Smooth muscle cell (in vitro differentiated cells): Measurements from ENCODE around the gene MYO1E. TPM values are rescaled to one million over a fixed set of nuclear protein-coding genes. Genes with fewer than 3 reads are reported as not detected.

Source experiments
- DNase-seq: peaks from one replicate; lab custom pipeline; 2025; ENCODE audit not compliant: unreplicated experiment; lab: John Stamatoyannopoulos, UW
- H2AFZ ChIP-seq: fragments of 200-600 bp; sonication (generic); 2 replicates; pipeline ENCODE4 v1.6.0; 2016; ENCODE audit warnings: antibody characterized with exemption, low read depth, mild to moderate bottlenecking
- H3F3A ChIP-seq: fragments of 200-600 bp; sonication (generic); 2 replicates; pipeline ENCODE4 v1.6.0; 2017; ENCODE audit warnings: antibody characterized with exemption, low read depth
- H3K27ac ChIP-seq: fragments of 200-600 bp; sonication (generic); 2 replicates; pipeline ENCODE4 v1.5.1; 2016; ENCODE audit warnings: low read depth, mild to moderate bottlenecking
- H3K27me3 ChIP-seq: fragments of 200-600 bp; sonication (generic); 2 replicates; pipeline ENCODE4 v1.6.1; 2016; ENCODE audit warnings: low read depth, mild to moderate bottlenecking
- H3K36me3 ChIP-seq: fragments of 200-600 bp; sonication (generic); 2 replicates; pipeline ENCODE4 v1.5.1; 2016; ENCODE audit warnings: low read depth
- H3K4me1 ChIP-seq: fragments of 200-600 bp; sonication (generic); 2 replicates; pipeline ENCODE4 v1.5.1; 2016; ENCODE audit warnings: low read depth
- H3K4me2 ChIP-seq: fragments of 200-600 bp; sonication (generic); 2 replicates; pipeline ENCODE4 v1.6.0; 2016; ENCODE audit warnings: mild to moderate bottlenecking
- H3K4me3 ChIP-seq: fragments of 200-600 bp; sonication (generic); 2 replicates; pipeline ENCODE4 v1.5.1; 2016; ENCODE audit warnings: mild to moderate bottlenecking
- H3K79me2 ChIP-seq: fragments of 200-600 bp; sonication (generic); 2 replicates; pipeline ENCODE4 v1.6.0; 2016; ENCODE audit warnings: low read depth, mild to moderate bottlenecking
- H3K9ac ChIP-seq: fragments of 200-600 bp; sonication (generic); 2 replicates; pipeline ENCODE4 v1.6.0; 2016; ENCODE audit warnings: low read depth
- H3K9me3 ChIP-seq: fragments of 200-600 bp; sonication (generic); replicated peaks from 2 replicates; pipeline ENCODE4 v1.5.1; 2016; ENCODE audit warnings: low read depth
- H4K20me1 ChIP-seq: fragments of 200-600 bp; sonication (generic); 2 replicates; pipeline ENCODE4 v1.6.0; 2016; ENCODE audit warnings: low read depth
- WGBS: methylation state at CpG from one replicate; pipeline ENCODE4 v1.1.7; 2016; ENCODE audit warnings: low lambda C conversion rate; 5-methylcytosine and 5-hydroxymethylcytosine counted together
- polyA plus RNA-seq: library from polyadenylated mRNA; unstranded; fragments of >200 nt; fragmentation: Nextera tagmentation; extraction: Ambion mirVana; gene quantifications from 2 replicates; pipeline ENCODE4 v1.2.1, GENCODE V29; 2016
- total RNA-seq: library from RNA; depleted of rRNA; stranded (reverse); fragments of >200 nt; gene quantifications from 2 replicates; pipeline ENCODE4 v1.2.3, GENCODE V29; 2014
- TF ChIP-seq, protein P1 (sequence below): fragments of 200-600 bp; sonication (generic); IDR thresholded peaks from 2 replicates; pipeline ENCODE4 v1.5.1; 2017; ENCODE audit warnings: borderline replicate concordance, mild to moderate bottlenecking, antibody characterized with exemption; ENCODE audit not compliant: insufficient read depth, poor library complexity, severe bottlenecking

The MYO1E gene
- total and polyA plus RNA-seq, 2 experiments from 2014 or later, result 50.0 to 54.5 TPM

DNA sequence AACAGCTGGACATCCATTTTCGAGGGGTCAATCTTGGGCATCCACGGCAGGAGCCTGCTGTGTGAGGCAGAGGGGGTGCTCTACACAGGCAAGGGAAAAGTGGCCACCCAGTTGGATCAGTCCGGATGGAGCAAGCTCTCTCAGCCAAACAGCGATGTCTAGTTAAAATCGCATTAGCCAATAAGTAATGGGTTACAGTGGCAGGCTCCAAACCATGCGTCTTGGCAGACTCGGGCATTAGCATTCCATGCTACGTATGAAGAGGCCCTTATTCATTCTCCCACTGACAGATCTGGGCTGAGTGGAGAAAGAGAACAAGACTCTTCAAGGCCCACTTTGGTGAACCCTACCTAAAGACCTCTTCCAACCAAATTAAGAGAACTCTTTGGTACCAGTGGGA is 218.4 kb downstream of the MYO1E start:
- H3K36me3 ChIP-seq, result peaks cover 31% of the 10 kb centered on the region
- TF ChIP-seq, protein P1, sequence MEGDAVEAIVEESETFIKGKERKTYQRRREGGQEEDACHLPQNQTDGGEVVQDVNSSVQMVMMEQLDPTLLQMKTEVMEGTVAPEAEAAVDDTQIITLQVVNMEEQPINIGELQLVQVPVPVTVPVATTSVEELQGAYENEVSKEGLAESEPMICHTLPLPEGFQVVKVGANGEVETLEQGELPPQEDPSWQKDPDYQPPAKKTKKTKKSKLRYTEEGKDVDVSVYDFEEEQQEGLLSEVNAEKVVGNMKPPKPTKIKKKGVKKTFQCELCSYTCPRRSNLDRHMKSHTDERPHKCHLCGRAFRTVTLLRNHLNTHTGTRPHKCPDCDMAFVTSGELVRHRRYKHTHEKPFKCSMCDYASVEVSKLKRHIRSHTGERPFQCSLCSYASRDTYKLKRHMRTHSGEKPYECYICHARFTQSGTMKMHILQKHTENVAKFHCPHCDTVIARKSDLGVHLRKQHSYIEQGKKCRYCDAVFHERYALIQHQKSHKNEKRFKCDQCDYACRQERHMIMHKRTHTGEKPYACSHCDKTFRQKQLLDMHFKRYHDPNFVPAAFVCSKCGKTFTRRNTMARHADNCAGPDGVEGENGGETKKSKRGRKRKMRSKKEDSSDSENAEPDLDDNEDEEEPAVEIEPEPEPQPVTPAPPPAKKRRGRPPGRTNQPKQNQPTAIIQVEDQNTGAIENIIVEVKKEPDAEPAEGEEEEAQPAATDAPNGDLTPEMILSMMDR, result no peak

DNA sequence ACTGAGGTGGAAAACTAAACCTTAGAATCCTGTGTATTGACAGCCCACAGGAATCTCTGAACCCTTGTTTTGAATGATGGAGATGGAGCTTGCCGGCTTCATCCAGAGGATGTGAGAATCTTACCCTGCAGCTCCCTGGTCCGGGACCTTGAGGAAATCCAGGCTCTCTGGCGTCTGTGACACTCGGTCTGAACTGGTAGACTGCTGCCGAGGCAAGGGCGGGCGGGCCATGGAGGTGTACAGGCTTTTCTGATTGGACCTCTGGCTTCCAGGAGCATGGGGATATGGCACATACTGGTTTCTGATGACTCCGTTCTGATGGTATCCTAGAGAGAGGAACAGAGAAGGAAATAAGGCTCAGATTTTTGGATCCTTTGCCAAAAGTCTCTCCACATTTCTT is 219.2 kb downstream of the MYO1E start:
- no peak for DNase-seq
- H3K36me3 ChIP-seq, result peaks cover 31% of the 10 kb centered on the region
- H4K20me1 ChIP-seq, result no peaks in the 10 kb centered on the region
- no peaks in the 10 kb centered on the region for H3K79me2 ChIP-seq
- H3F3A ChIP-seq, result no peaks in the 10 kb centered on the region
- no peaks in the 10 kb centered on the region for H3K27me3 ChIP-seq
- no peak overlapping the region for H3K27ac ChIP-seq
- no peak overlapping the region for H2AFZ ChIP-seq
- whole genome bisulfite sequencing, result 93% methylated on average over 8 of the region's 8 CpGs
- H3K4me2 ChIP-seq, result no peak overlapping the region
- H3K4me3 ChIP-seq, result no peak overlapping the region
- no peak overlapping the region for H3K9ac ChIP-seq
- H3K4me1 ChIP-seq, result no peaks in the 10 kb centered on the region
- TF ChIP-seq, protein P1, result no peak
- no peaks in the 10 kb centered on the region for H3K9me3 ChIP-seq

More for the DNA sequence above, 218.4 kb downstream of the MYO1E start:
- Histone ChIP-seq H3K27me3 (no peaks in the 10 kb centered on the region), H3F3A (no peaks in the 10 kb centered on the region), H4K20me1 (no peaks in the 10 kb centered on the region), H3K4me2 (no peak overlapping the region), H3K79me2 (no peaks in the 10 kb centered on the region), H2AFZ (no peak overlapping the region), H3K4me1 (no peaks in the 10 kb centered on the region), H3K9ac (no peak overlapping the region), H3K9me3 (no peaks in the 10 kb centered on the region), H3K4me3 (no peak overlapping the region), H3K27ac (no peak overlapping the region)
- WGBS, result 97% methylated on average over 8 of the region's 8 CpGs
- DNase-seq, result no peak

DNA sequence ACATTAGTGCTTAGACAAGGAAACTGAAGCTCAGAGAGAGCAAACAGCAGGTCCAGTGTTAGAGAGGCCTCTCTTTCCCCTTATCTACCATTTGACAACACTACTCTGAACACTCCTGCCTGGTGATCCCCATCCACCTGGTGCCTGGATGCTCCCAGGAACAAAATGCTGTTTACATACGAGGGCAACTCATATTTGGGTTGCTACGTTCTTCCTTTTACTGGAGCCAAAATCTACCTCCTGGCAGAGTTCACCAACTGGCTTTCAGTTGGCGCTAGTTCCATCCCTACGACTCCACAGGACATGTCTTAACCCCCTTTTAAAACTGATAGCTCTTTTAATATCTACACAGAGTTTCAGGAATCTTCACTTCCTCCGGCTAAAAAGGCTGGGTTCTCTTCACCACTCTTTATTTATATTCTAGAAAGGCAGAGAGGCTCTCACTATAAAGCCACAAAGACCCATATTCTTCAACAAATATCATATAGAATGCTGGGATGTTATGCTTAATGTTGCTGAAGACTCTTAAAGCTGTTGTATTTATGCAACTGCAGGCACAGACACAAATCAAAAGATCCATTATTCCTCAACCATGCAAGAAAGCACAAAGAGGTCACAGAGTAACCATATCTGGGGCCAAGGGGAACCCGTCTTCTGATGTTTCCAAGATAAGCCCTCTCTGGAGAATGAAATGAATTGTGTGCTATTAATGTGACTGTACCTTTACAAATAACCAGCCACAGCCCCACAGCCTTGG is 219.8 kb downstream of the MYO1E start:
- no peak for DNase-seq
- H3K9me3 ChIP-seq, result no peaks in the 10 kb centered on the region
- no peak overlapping the region for H3K4me2 ChIP-seq
- H3K4me1 ChIP-seq, result no peaks in the 10 kb centered on the region
- H3K27me3 ChIP-seq, result no peaks in the 10 kb centered on the region
- no peak overlapping the region for H3K27ac ChIP-seq
- H3K9ac ChIP-seq, result no peak overlapping the region
- H3K79me2 ChIP-seq, result no peaks in the 10 kb centered on the region
- TF ChIP-seq, protein P1, result no peak
- H3F3A ChIP-seq, result no peaks in the 10 kb centered on the region
- H2AFZ ChIP-seq, result no peak overlapping the region
- H3K4me3 ChIP-seq, result no peak overlapping the region
- WGBS, result 84% methylated on average over 6 of the region's 6 CpGs
- no peaks in the 10 kb centered on the region for H4K20me1 ChIP-seq
- peaks cover 31% of the 10 kb centered on the region for H3K36me3 ChIP-seq

DNA sequence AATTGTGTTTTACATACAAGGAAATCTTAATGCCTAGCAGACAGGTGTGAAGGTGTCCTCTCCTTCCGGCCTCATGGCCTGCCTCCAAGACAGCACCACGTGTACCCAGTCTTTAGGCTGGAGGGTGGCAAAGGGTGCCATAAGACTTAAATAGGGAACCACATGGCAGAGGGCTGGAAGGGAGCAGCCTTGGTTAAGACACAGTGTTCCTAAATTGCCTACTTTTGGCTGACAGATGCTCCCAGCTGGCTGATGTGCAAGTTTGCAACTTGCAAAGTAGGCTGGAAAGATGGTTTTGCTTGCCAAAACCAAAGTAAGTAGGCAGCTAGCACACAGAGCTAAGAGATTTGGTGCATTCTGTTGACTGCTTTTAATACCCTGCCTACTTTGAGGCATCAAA is 222.5 kb downstream of the MYO1E start:
- no peaks in the 10 kb centered on the region for H3K79me2 ChIP-seq
- TF ChIP-seq, protein P1, result no peak
- WGBS, result 95% methylated on average over 2 of the region's 2 CpGs
- H3K9ac ChIP-seq, result no peak overlapping the region
- peaks cover 25% of the 10 kb centered on the region for H3K36me3 ChIP-seq
- H2AFZ ChIP-seq, result no peak overlapping the region
- no peak for DNase-seq
- H3K4me1 ChIP-seq, result no peaks in the 10 kb centered on the region
- no peak overlapping the region for H3K4me3 ChIP-seq
- H3K27me3 ChIP-seq, result no peaks in the 10 kb centered on the region
- H4K20me1 ChIP-seq, result no peaks in the 10 kb centered on the region
- H3K9me3 ChIP-seq, result no peaks in the 10 kb centered on the region
- no peak overlapping the region for H3K27ac ChIP-seq
- no peak overlapping the region for H3K4me2 ChIP-seq
- H3F3A ChIP-seq, result no peaks in the 10 kb centered on the region
